Epithelial cell of proximal tubule (primary cell): ENCODE results near the gene TMEM154. TPM values are rescaled to one million over a fixed set of nuclear protein-coding genes. Genes with fewer than 3 reads are reported as not detected.
A peak's percentile ranks its signal among the peaks of the same experiment; 100 is the strongest.

Experiments
- DNase-seq: peaks from one replicate; pipeline ENCODE4 v3.0.0-alpha.2; 2011; ENCODE audit warnings: low read depth
- H3K4me3 ChIP-seq: 2 replicates; pipeline ENCODE4 v1.5.1; 2011; ENCODE audit warnings: low read depth, mild to moderate bottlenecking, low read length
- CTCF ChIP-seq: conservative IDR thresholded peaks from 2 replicates; pipeline ENCODE4 v1.5.1; 2012; ENCODE audit warnings: low read depth, mild to moderate bottlenecking, low read length
- total RNA-seq: library from RNA; depleted of rRNA; stranded (reverse); fragments of >200 nt; gene quantifications from 2 replicates; pipeline ENCODE4 v1.2.3, GENCODE V29; 2015

TMEM154 gene
- total RNA-seq, 1 donor from 2014 or later, result 11.8 TPM

- H3K4me3 ChIP-seq, result no peak overlapping the region
- no peak for TF ChIP-seq CTCF
- no peak for DNase-seq
These were observed 92.7 kb downstream of the TMEM154 start for GRCh38 chr4:152587127-152587526.

GRCh38 chr4:152586668-152587067 lies 93.1 kb downstream of the TMEM154 start:
- H3K4me3 ChIP-seq, result no peak overlapping the region
- no peak for TF ChIP-seq CTCF
- DNase-seq, result no peak

- no peak for DNase-seq
- TF ChIP-seq CTCF, result no peak
- H3K4me3 ChIP-seq, result no peak overlapping the region
These were observed 94.8 kb downstream of the TMEM154 start for GRCh38 chr4:152585023-152585441.

GRCh38 chr4:152581536-152582160 lies 98.1 kb downstream of the TMEM154 start:
- H3K4me3 ChIP-seq, result no peak overlapping the region
- no peak for DNase-seq
- peak; percentile 26 for TF ChIP-seq CTCF

GRCh38 chr4:152579916-152580315 lies 99.9 kb downstream of the TMEM154 start:
- no peak overlapping the region for H3K4me3 ChIP-seq
- DNase-seq, result no peak
- TF ChIP-seq CTCF, result no peak

- no peak overlapping the region for H3K4me3 ChIP-seq
- TF ChIP-seq CTCF, result no peak
- DNase-seq, result no peak
These were observed 100.6 kb downstream of the TMEM154 start for GRCh38 chr4:152579107-152579764.

GRCh38 chr4:152578670-152579069 lies 101.1 kb downstream of the TMEM154 start:
- no peak for TF ChIP-seq CTCF
- no peak for DNase-seq
- H3K4me3 ChIP-seq, result no peak overlapping the region
